KMS-11 (cell line): ENCODE measurements around the gene KRT82.

ENCODE experiments used
- H2AFZ ChIP-seq: fragments of 200-600 bp; sonication (generic); 2 replicates; pipeline ENCODE4 v1.6.1; 2016; ENCODE audit warnings: antibody characterized with exemption, mixed run types, low read depth
- H3K27ac ChIP-seq: fragments of 200-600 bp; sonication (generic); 2 replicates; pipeline ENCODE4 v1.6.1; 2016; ENCODE audit warnings: mild to moderate bottlenecking, mixed run types
- H3K27me3 ChIP-seq: fragments of 200-600 bp; sonication (generic); 2 replicates; pipeline ENCODE4 v1.6.1; 2017; ENCODE audit warnings: mild to moderate bottlenecking, low read depth, mixed run types, moderate library complexity; ENCODE audit not compliant: insufficient read depth
- H3K36me3 ChIP-seq: fragments of 200-600 bp; sonication (generic); 2 replicates; pipeline ENCODE4 v1.6.1; 2017; ENCODE audit warnings: mild to moderate bottlenecking, mixed run types; ENCODE audit not compliant: insufficient read depth
- H3K4me1 ChIP-seq: fragments of 200-600 bp; sonication (generic); 2 replicates; pipeline ENCODE4 v1.6.1; 2016; ENCODE audit warnings: mild to moderate bottlenecking, low read depth, mixed run types; ENCODE audit not compliant: poor library complexity, severe bottlenecking
- H3K4me2 ChIP-seq: fragments of 200-600 bp; sonication (generic); 2 replicates; pipeline ENCODE4 v1.7.0; 2016; ENCODE audit warnings: mild to moderate bottlenecking, mixed run types
- H3K4me3 ChIP-seq: fragments of 200-600 bp; sonication (generic); IDR thresholded peaks from 2 replicates; pipeline ENCODE4 v1.6.1; 2017; ENCODE audit warnings: low read depth, low read length, mixed read lengths; ENCODE audit not compliant: insufficient read depth
- H3K79me2 ChIP-seq: fragments of 200-600 bp; sonication (generic); 2 replicates; pipeline ENCODE4 v1.6.1; 2016; ENCODE audit warnings: low read depth, mixed run types; ENCODE audit not compliant: insufficient read depth
- H3K9ac ChIP-seq: fragments of 200-600 bp; sonication (generic); 2 replicates; pipeline ENCODE4 v1.6.1; 2016; ENCODE audit warnings: mild to moderate bottlenecking, mixed run types
- H4K20me1 ChIP-seq: fragments of 200-600 bp; sonication (generic); 2 replicates; pipeline ENCODE4 v1.6.1; 2016; ENCODE audit warnings: mild to moderate bottlenecking, mixed run types; ENCODE audit not compliant: insufficient read depth
- TF ChIP-seq, protein P1 (sequence below): fragments of 200-600 bp; sonication (generic); conservative IDR thresholded peaks from 2 replicates; pipeline ENCODE4 v1.6.1; 2017; ENCODE audit warnings: low read depth, mild to moderate bottlenecking, antibody characterized with exemption, low read length, moderate library complexity, mixed read lengths

KRT82 gene

GRCh38 chr12:52377266-52377665, 28.9 kb downstream of the KRT82 start:
- H3K4me1 ChIP-seq = no peaks in the 10 kb centered on the region
- H3K36me3 ChIP-seq = no peaks in the 10 kb centered on the region
- no peak overlapping the region for H3K4me3 ChIP-seq
- no peaks in the 10 kb centered on the region for H4K20me1 ChIP-seq
- H3K79me2 ChIP-seq = no peaks in the 10 kb centered on the region
- no peak overlapping the region for H3K27ac ChIP-seq
- TF ChIP-seq, protein P1, sequence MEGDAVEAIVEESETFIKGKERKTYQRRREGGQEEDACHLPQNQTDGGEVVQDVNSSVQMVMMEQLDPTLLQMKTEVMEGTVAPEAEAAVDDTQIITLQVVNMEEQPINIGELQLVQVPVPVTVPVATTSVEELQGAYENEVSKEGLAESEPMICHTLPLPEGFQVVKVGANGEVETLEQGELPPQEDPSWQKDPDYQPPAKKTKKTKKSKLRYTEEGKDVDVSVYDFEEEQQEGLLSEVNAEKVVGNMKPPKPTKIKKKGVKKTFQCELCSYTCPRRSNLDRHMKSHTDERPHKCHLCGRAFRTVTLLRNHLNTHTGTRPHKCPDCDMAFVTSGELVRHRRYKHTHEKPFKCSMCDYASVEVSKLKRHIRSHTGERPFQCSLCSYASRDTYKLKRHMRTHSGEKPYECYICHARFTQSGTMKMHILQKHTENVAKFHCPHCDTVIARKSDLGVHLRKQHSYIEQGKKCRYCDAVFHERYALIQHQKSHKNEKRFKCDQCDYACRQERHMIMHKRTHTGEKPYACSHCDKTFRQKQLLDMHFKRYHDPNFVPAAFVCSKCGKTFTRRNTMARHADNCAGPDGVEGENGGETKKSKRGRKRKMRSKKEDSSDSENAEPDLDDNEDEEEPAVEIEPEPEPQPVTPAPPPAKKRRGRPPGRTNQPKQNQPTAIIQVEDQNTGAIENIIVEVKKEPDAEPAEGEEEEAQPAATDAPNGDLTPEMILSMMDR = no peak
- H2AFZ ChIP-seq = no peak overlapping the region
- peaks cover 29% of the 10 kb centered on the region; the same call in 1 of the 2 replicates for H3K27me3 ChIP-seq
- H3K9ac ChIP-seq = no peak overlapping the region
- H3K4me2 ChIP-seq = no peak overlapping the region

- Histone ChIP-seq H3K4me2 (no peak overlapping the region), H3K9ac (no peak overlapping the region), H3K79me2 (no peaks in the 10 kb centered on the region), H3K4me3 (no peak overlapping the region), H3K27ac (no peak overlapping the region), H3K4me1 (no peaks in the 10 kb centered on the region), H3K27me3 (peaks cover 57% of the 10 kb centered on the region; the same call in 1 of the 2 replicates), H4K20me1 (no peaks in the 10 kb centered on the region), H2AFZ (no peak overlapping the region), H3K36me3 (no peaks in the 10 kb centered on the region)
- TF ChIP-seq, protein P1 = peak; percentile 71
These were observed 33.6 kb downstream of the KRT82 start for GRCh38 chr12:52372216-52373154.

- peaks cover 62% of the 10 kb centered on the region; the same call in 1 of the 2 replicates for H3K27me3 ChIP-seq
- no peaks in the 10 kb centered on the region for H3K36me3 ChIP-seq
- H3K4me1 ChIP-seq = no peaks in the 10 kb centered on the region
- no peaks in the 10 kb centered on the region for H3K79me2 ChIP-seq
- H3K27ac ChIP-seq = no peak overlapping the region
- TF ChIP-seq, protein P1 = no peak
- H2AFZ ChIP-seq = no peak overlapping the region
- no peaks in the 10 kb centered on the region for H4K20me1 ChIP-seq
- no peak overlapping the region for H3K4me2 ChIP-seq
- no peak overlapping the region for H3K9ac ChIP-seq
- no peak overlapping the region for H3K4me3 ChIP-seq
These were observed 34.4 kb downstream of the KRT82 start for GRCh38 chr12:52371716-52372115.

DNA sequence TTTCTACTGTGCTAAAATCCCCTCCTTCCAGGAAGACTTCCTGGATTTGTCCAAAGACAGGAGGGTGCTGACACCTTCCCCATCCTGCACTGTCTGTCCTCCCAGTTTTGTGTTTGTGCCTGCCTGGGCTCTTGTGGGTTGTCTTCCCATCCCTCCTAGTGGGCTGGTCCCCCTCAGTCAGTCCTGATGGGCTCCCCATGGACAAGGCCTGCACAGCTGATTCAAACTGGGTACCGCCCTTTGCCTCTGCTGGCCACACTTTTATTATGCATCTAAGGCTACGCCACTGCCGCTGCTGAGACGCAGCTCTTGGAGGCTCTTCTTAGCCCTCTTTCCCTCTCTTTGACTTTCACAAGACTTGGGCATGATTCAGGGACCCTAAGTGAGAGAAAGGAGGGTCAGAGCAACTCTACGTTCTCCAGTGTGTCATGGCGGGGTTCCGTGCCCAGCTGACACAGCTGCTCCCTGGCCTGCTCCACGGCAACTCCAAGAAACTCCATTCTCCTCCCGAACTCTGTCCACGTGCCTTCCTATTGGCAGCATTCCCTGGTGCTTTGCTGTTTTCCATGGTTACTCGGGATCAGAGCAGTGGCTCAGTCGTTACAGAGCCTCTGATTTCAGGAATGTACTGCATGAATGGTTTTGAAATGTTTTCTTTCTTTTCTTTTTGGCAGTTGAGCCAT, 35.1 kb downstream of the KRT82 start:
- Histone ChIP-seq H3K9ac (no peak overlapping the region), H3K4me3 (no peak overlapping the region), H3K4me2 (no peak overlapping the region), H3K4me1 (no peaks in the 10 kb centered on the region), H3K79me2 (no peaks in the 10 kb centered on the region), H3K36me3 (no peaks in the 10 kb centered on the region), H2AFZ (no peak overlapping the region), H3K27ac (no peak overlapping the region), H3K27me3 (peaks cover 69% of the 10 kb centered on the region; the same call in 1 of the 2 replicates), H4K20me1 (no peaks in the 10 kb centered on the region)
- TF ChIP-seq, protein P1 = no peak
